HG03108 (cell line): ENCODE results near the gene CYB561A3.
"Not testable (repeated sequence)": the region's sequence is repeated elsewhere in the genome, so short reads cannot be mapped to it uniquely, and the experiment has no call there.

Experiments used
- ATAC-seq: cut with Tn5 transposase; IDR thresholded peaks from one replicate; pipeline ENCODE4 v1.9.1; 2021; ENCODE audit warnings: moderate library complexity; ENCODE audit not compliant: unreplicated experiment

The CYB561A3 gene

GRCh38 chr11:61361741-61362541 is at the start of gene CYB561A3, which contains the start of gene TMEM138:
Gene CYB561A3 (minus strand): TSS chr11:61361882. CDS start chr11:61356713, 5,169 bp downstream.
Gene TMEM138 (plus strand): TSS chr11:61362374. CDS start chr11:61364391, 2,017 bp downstream.
- peak; percentile 81 for ATAC-seq

GRCh38 chr11:61406991-61407728 is 45.5 kb upstream of the CYB561A3 start:
- no peak for ATAC-seq

GRCh38 chr11:61406067-61406466 is 44.4 kb upstream of the CYB561A3 start:
- ATAC-seq: no peak

- ATAC-seq: no peak
These were observed 43.0 kb upstream of the CYB561A3 start for GRCh38 chr11:61404641-61405040.

- ATAC-seq: no peak
These were observed 42.4 kb upstream of the CYB561A3 start for GRCh38 chr11:61404103-61404502.

- no peak for ATAC-seq
These were observed 42.0 kb upstream of the CYB561A3 start for GRCh38 chr11:61403658-61404057.

- no peak for ATAC-seq
These were observed 39.9 kb upstream of the CYB561A3 start for GRCh38 chr11:61401573-61401972.

- ATAC-seq: no peak
These were observed 39.5 kb upstream of the CYB561A3 start for GRCh38 chr11:61401173-61401572.

GRCh38 chr11:61392981-61393595 is 31.4 kb upstream of the CYB561A3 start:
- no peak for ATAC-seq

GRCh38 chr11:61390161-61390560 is 28.5 kb upstream of the CYB561A3 start:
- ATAC-seq: no peak

- ATAC-seq: no peak
These were observed 22.9 kb upstream of the CYB561A3 start for GRCh38 chr11:61384271-61385242.

GRCh38 chr11:61383859-61384258 is 22.2 kb upstream of the CYB561A3 start:
- ATAC-seq: not testable (repeated sequence)

GRCh38 chr11:61380884-61381283 is 19.2 kb upstream of the CYB561A3 start:
- ATAC-seq: no peak

- no peak for ATAC-seq
These were observed 17.1 kb upstream of the CYB561A3 start for GRCh38 chr11:61378713-61379313.

GRCh38 chr11:61377461-61378160 is 15.9 kb upstream of the CYB561A3 start:
- ATAC-seq: no peak

- no peak for ATAC-seq
These were observed 14.1 kb upstream of the CYB561A3 start for GRCh38 chr11:61375761-61376108.

GRCh38 chr11:61372659-61373420 is 11.2 kb upstream of the CYB561A3 start:
- ATAC-seq: no peak

GRCh38 chr11:61370349-61371005 is 8.8 kb upstream of the CYB561A3 start:
- ATAC-seq: no peak
